K562 (cell line): ENCODE measurements around the gene GABARAPL2. TPM values are rescaled to one million over a fixed set of nuclear protein-coding genes. Genes with fewer than 3 reads are reported as not detected.

Experiments
- ARID1B ChIP-seq: fragments of 450-650 bp; IDR thresholded peaks from 2 replicates; pipeline ENCODE4 v1.6.1; 2016; ENCODE audit warnings: antibody characterized with exemption, mild to moderate bottlenecking, inconsistent platforms
- CBX8 ChIP-seq: fragments of 200-600 bp; sonication (generic); IDR thresholded peaks from 2 replicates; pipeline ENCODE4 v1.6.1; 2012; ENCODE audit warnings: borderline replicate concordance, mixed run types, low read depth, mild to moderate bottlenecking, moderate library complexity, mixed read lengths, low read length, control low read depth, inconsistent platforms; ENCODE audit not compliant: poor library complexity, severe bottlenecking; ENCODE audit errors: extremely low read depth
- CHD1 ChIP-seq: fragments of 200-600 bp; sonication (generic); IDR thresholded peaks from one replicate; pipeline ENCODE4 v1.6.1; 2012; ENCODE audit warnings: mild to moderate bottlenecking, moderate library complexity, low read length, inconsistent platforms
- DIDO1 ChIP-seq: fragments of 450-650 bp; IDR thresholded peaks from 2 replicates; pipeline ENCODE4 v1.6.1; 2016; ENCODE audit warnings: low read depth, missing biosample characterization, missing genetic modification characterization
- FOXA1 ChIP-seq: fragments of 450-650 bp; IDR thresholded peaks from 2 replicates; pipeline ENCODE4 v1.6.1; 2016; ENCODE audit warnings: mild to moderate bottlenecking, borderline replicate concordance
- FOXJ2 ChIP-seq: fragments of 200-800 bp; sonication (Bioruptor generic); IDR thresholded peaks from 2 replicates; pipeline ENCODE4 v1.6.1; 2016; ENCODE audit warnings: missing genetic modification characterization, missing compliant biosample characterization
- NBN ChIP-seq: fragments of 450-650 bp; IDR thresholded peaks from 2 replicates; pipeline ENCODE4 v1.6.1; 2016; ENCODE audit warnings: low read depth, mild to moderate bottlenecking
- NR1H2 ChIP-seq: sonication (generic); formaldehyde crosslinking; IDR thresholded peaks from 2 replicates; pipeline ENCODE4 v1.4.0; 2020; ENCODE audit warnings: mild to moderate bottlenecking, missing genetic modification reagents
- PML ChIP-seq: IDR thresholded peaks from 2 replicates; pipeline ENCODE4 v1.6.1; 2012; ENCODE audit warnings: low read length, inconsistent platforms
- TEAD4 ChIP-seq, 2 experiments: sonication (generic) in 1 of 2; formaldehyde crosslinking in 1 of 2; IDR thresholded peaks; 2 replicates each; pipeline versions ENCODE4 v1.6.1 to v1.8.0; 2012 to 2022; ENCODE audit warnings: borderline replicate concordance in 1 of 2, inconsistent platforms in 1 of 2, low read length in 1 of 2, mild to moderate bottlenecking in 1 of 2, missing genetic modification reagents in 1 of 2
- XRCC3 ChIP-seq: fragments of 450-650 bp; IDR thresholded peaks from 2 replicates; pipeline ENCODE4 v1.6.1; 2017; ENCODE audit warnings: mild to moderate bottlenecking, moderate library complexity
- XRCC4 ChIP-seq: IDR thresholded peaks from one replicate; pipeline ENCODE4 v1.6.1; 2011; ENCODE audit not compliant: insufficient read depth, insufficient read length; ENCODE audit errors: extremely low read depth
- ZNF668 ChIP-seq: fragments of 250-450 bp; sonication (Bioruptor Pico); IDR thresholded peaks from 2 replicates; pipeline ENCODE4 v1.8.0; 2022; ENCODE audit warnings: mild to moderate bottlenecking, inconsistent platforms
- polyA plus RNA-seq, 8 experiments: library from polyadenylated mRNA; depleted of rRNA in 4 of 8; stranded (reverse) in 5 of 8; unstranded in 3 of 8; fragments of >200 nt; fragmentation: Nextera tagmentation in 2 of 8; fragmentation: Illumina TruSeq in 1 of 8; extraction: Ambion mirVana in 2 of 8; extraction: Trizol in 1 of 8; gene quantifications; 2 replicates each; pipeline versions ENCODE4 v1.2.1 to v1.2.3, GENCODE V29; 2011 to 2014; ENCODE audit warnings: inconsistent platforms in 1 of 8, missing spikeins in 1 of 8
- total RNA-seq, 7 experiments: library from RNA; depleted of rRNA in 6 of 7; stranded (reverse); fragments of >200 nt in 6 of 7; fragmentation: Illumina TruSeq in 2 of 7; extraction: Trizol in 2 of 7; gene quantifications; 2 replicates each; pipeline versions ENCODE4 v1.2.1 to v1.2.3, GENCODE V29; 2011 to 2021; ENCODE audit warnings: low replicate concordance in 1 of 7
- TF ChIP-seq, protein P1 (sequence below): fragments of 450-650 bp; IDR thresholded peaks from 2 replicates; pipeline ENCODE4 v1.6.1; 2016; ENCODE audit warnings: mild to moderate bottlenecking, moderate library complexity
- TF ChIP-seq, protein P2 (sequence below): sonication (generic); formaldehyde crosslinking; IDR thresholded peaks from 2 replicates; pipeline ENCODE4 v1.8.0; 2022; ENCODE audit warnings: missing genetic modification reagents, mild to moderate bottlenecking, borderline replicate concordance
- TF ChIP-seq, protein P3 (sequence below): sonication (generic); formaldehyde crosslinking; IDR thresholded peaks from 2 replicates; pipeline ENCODE4 v1.8.1; 2023; ENCODE audit warnings: mild to moderate bottlenecking, missing genetic modification reagents

The GABARAPL2 gene
- total and polyA plus RNA-seq, 9 of the 15 experiments (the other 6 are each of a cell fraction or from before 2014, with no cell fraction given), result 42.1 to 288 (median 91.8) TPM

DNA sequence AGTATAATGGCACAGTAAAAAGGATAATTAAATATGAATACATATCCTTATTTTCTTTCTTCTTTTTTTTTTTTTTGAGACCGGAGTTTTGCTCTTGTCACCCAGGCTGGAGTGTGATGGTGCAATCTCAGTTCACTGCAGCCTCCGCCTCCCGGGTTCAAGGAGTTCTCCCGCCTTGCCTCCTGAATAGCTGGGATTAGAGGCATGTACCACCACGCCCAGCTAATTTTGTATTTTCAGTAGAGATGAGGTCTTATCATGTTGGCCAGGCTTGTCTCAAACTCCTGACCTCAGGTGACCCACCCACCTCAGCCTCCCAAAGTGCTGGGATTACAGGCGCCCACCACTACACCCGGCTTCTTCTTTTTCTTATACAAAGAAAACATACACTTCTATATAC is 12.0 kb downstream of the GABARAPL2 start (continued):
- TF ChIP-seq, protein P1, sequence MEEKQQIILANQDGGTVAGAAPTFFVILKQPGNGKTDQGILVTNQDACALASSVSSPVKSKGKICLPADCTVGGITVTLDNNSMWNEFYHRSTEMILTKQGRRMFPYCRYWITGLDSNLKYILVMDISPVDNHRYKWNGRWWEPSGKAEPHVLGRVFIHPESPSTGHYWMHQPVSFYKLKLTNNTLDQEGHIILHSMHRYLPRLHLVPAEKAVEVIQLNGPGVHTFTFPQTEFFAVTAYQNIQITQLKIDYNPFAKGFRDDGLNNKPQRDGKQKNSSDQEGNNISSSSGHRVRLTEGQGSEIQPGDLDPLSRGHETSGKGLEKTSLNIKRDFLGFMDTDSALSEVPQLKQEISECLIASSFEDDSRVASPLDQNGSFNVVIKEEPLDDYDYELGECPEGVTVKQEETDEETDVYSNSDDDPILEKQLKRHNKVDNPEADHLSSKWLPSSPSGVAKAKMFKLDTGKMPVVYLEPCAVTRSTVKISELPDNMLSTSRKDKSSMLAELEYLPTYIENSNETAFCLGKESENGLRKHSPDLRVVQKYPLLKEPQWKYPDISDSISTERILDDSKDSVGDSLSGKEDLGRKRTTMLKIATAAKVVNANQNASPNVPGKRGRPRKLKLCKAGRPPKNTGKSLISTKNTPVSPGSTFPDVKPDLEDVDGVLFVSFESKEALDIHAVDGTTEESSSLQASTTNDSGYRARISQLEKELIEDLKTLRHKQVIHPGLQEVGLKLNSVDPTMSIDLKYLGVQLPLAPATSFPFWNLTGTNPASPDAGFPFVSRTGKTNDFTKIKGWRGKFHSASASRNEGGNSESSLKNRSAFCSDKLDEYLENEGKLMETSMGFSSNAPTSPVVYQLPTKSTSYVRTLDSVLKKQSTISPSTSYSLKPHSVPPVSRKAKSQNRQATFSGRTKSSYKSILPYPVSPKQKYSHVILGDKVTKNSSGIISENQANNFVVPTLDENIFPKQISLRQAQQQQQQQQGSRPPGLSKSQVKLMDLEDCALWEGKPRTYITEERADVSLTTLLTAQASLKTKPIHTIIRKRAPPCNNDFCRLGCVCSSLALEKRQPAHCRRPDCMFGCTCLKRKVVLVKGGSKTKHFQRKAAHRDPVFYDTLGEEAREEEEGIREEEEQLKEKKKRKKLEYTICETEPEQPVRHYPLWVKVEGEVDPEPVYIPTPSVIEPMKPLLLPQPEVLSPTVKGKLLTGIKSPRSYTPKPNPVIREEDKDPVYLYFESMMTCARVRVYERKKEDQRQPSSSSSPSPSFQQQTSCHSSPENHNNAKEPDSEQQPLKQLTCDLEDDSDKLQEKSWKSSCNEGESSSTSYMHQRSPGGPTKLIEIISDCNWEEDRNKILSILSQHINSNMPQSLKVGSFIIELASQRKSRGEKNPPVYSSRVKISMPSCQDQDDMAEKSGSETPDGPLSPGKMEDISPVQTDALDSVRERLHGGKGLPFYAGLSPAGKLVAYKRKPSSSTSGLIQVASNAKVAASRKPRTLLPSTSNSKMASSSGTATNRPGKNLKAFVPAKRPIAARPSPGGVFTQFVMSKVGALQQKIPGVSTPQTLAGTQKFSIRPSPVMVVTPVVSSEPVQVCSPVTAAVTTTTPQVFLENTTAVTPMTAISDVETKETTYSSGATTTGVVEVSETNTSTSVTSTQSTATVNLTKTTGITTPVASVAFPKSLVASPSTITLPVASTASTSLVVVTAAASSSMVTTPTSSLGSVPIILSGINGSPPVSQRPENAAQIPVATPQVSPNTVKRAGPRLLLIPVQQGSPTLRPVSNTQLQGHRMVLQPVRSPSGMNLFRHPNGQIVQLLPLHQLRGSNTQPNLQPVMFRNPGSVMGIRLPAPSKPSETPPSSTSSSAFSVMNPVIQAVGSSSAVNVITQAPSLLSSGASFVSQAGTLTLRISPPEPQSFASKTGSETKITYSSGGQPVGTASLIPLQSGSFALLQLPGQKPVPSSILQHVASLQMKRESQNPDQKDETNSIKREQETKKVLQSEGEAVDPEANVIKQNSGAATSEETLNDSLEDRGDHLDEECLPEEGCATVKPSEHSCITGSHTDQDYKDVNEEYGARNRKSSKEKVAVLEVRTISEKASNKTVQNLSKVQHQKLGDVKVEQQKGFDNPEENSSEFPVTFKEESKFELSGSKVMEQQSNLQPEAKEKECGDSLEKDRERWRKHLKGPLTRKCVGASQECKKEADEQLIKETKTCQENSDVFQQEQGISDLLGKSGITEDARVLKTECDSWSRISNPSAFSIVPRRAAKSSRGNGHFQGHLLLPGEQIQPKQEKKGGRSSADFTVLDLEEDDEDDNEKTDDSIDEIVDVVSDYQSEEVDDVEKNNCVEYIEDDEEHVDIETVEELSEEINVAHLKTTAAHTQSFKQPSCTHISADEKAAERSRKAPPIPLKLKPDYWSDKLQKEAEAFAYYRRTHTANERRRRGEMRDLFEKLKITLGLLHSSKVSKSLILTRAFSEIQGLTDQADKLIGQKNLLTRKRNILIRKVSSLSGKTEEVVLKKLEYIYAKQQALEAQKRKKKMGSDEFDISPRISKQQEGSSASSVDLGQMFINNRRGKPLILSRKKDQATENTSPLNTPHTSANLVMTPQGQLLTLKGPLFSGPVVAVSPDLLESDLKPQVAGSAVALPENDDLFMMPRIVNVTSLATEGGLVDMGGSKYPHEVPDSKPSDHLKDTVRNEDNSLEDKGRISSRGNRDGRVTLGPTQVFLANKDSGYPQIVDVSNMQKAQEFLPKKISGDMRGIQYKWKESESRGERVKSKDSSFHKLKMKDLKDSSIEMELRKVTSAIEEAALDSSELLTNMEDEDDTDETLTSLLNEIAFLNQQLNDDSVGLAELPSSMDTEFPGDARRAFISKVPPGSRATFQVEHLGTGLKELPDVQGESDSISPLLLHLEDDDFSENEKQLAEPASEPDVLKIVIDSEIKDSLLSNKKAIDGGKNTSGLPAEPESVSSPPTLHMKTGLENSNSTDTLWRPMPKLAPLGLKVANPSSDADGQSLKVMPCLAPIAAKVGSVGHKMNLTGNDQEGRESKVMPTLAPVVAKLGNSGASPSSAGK, result no peak
- TF ChIP-seq CBX8 (no peak), NBN (no peak), FOXJ2 (tag) (no peak), NR1H2 (CRISPR knock-in tag) (no peak), ARID1B (peak; percentile 92), XRCC4 (no peak), PML (peak; percentile 39; the same call in 1 of the 2 replicates), FOXA1 (no peak), CHD1 (no peak), DIDO1 (no peak), TEAD4 (IDR thresholded peaks at IDR 0.05; ENCODE audit: low read length) (peak; percentile 83), TEAD4 (CRISPR knock-in tag; IDR thresholded peaks at IDR 0.05; ENCODE audit: borderline replicate concordance) (no peak), ZNF668 (CRISPR knock-in tag) (no peak), XRCC3 (no peak)
- TF ChIP-seq, protein P2, sequence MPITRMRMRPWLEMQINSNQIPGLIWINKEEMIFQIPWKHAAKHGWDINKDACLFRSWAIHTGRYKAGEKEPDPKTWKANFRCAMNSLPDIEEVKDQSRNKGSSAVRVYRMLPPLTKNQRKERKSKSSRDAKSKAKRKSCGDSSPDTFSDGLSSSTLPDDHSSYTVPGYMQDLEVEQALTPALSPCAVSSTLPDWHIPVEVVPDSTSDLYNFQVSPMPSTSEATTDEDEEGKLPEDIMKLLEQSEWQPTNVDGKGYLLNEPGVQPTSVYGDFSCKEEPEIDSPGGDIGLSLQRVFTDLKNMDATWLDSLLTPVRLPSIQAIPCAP (CRISPR knock-in tag), result no peak
- TF ChIP-seq, protein P3, sequence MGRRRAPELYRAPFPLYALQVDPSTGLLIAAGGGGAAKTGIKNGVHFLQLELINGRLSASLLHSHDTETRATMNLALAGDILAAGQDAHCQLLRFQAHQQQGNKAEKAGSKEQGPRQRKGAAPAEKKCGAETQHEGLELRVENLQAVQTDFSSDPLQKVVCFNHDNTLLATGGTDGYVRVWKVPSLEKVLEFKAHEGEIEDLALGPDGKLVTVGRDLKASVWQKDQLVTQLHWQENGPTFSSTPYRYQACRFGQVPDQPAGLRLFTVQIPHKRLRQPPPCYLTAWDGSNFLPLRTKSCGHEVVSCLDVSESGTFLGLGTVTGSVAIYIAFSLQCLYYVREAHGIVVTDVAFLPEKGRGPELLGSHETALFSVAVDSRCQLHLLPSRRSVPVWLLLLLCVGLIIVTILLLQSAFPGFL (CRISPR knock-in tag), result no peak
